Epithelial cell of esophagus (primary cell): Measurements from ENCODE around the gene RAB3D.

ENCODE experiments used
- DNase-seq: peaks from one replicate; pipeline ENCODE4 v3.0.0; 2010; ENCODE audit warnings: low read depth
- H3K4me3 ChIP-seq: 2 replicates; pipeline ENCODE4 v1.5.1; 2011; ENCODE audit warnings: mild to moderate bottlenecking, low read length, control low read depth
- CTCF ChIP-seq: IDR thresholded peaks from 2 replicates; pipeline ENCODE4 v1.5.1; 2011; ENCODE audit warnings: low read depth, mild to moderate bottlenecking, low read length, control low read depth, inconsistent platforms; ENCODE audit not compliant: insufficient read depth; ENCODE audit errors: missing control alignments

The RAB3D gene

GRCh38 chr19:11332822-11333221 lies 6.6 kb downstream of the RAB3D start:
- no peak for DNase-seq

GRCh38 chr19:11331502-11331901 lies 8.0 kb downstream of the RAB3D start:
- no peak overlapping the region for H3K4me3 ChIP-seq
- no peak for TF ChIP-seq CTCF
- no peak for DNase-seq

More at GRCh38 chr19:11332822-11333221, 6.6 kb downstream of the RAB3D start:
- TF ChIP-seq CTCF = no peak
- no peak overlapping the region for H3K4me3 ChIP-seq

GRCh38 chr19:11330127-11330526 lies 9.3 kb downstream of the RAB3D start:
- DNase-seq = no peak
- TF ChIP-seq CTCF = no peak
- no peak overlapping the region for H3K4me3 ChIP-seq

DNA sequence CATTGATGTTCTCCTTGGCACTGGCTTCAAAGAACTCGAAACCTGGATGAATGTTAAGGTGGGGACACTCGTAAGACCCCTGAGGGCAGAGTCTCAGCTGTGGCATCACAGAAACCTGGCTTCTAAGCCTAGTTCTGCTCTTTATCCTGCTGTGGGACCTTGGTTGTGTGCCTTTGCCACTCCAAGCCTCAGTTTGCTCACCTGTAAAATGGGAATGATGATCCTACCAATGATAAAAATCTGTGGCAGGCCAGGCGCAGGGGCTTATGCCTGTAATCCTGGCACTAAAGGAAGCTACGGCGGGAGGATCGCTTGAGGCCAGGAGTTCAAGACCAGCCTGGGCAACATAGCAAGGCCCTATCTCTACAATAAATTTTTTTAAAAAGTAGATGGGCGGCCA lies 13.9 kb downstream of the RAB3D start:
- no peak for DNase-seq
- TF ChIP-seq CTCF = no peak
- no peak overlapping the region for H3K4me3 ChIP-seq

DNA sequence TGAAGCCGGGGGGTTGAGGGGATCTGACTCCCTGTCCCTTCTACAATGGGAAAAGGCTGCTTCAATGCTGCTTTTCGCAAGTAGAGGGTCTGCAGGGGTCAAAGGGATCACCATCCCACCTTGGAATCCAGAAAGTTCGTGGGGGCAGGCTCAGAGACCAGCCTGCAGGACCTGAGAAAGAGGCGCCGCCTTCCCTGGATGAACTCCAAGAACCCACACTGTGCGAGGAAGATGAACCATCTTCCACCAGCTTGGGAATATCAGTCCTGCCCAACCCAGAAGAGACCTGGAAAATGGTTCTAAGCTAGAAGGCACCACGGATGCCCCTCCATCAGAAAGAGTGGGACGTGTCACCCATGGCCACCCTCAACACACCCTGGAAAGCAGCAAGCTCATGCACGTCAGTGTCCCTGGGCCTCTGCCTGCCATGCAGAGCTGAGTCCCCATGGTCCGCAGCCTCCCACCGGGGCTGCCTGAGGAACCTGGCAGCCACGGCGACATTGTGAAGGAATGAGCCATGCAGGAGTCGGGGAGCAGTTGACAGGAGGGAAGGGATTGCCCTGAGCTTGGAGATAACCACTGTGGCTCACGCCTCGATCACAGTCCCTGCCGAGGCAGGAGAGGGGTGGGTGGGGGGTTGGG lies 14.6 kb downstream of the RAB3D start:
- TF ChIP-seq CTCF = no peak
- peak; percentile 33 for DNase-seq
- H3K4me3 ChIP-seq = no peak overlapping the region

GRCh38 chr19:11324079-11324661 lies 15.3 kb downstream of the RAB3D start:
- peak; percentile 94 for DNase-seq
- no peak for TF ChIP-seq CTCF
- H3K4me3 ChIP-seq = no peak overlapping the region

GRCh38 chr19:11323601-11324078 lies 15.8 kb downstream of the RAB3D start:
- TF ChIP-seq CTCF = no peak
- H3K4me3 ChIP-seq = no peak overlapping the region
- DNase-seq = no peak
